K562 (cell line): ENCODE measurements around the gene RAB43. TPM values are rescaled to one million over a fixed set of nuclear protein-coding genes. Genes with fewer than 3 reads are reported as not detected.

Experiments
- E2F5 ChIP-seq: sonication (generic); formaldehyde crosslinking; IDR thresholded peaks from 2 replicates; pipeline ENCODE4 v1.8.0; 2022; ENCODE audit warnings: mild to moderate bottlenecking, missing genetic modification reagents
- MGA ChIP-seq: fragments of 450-650 bp; IDR thresholded peaks from 2 replicates; pipeline ENCODE4 v1.6.1; 2016; ENCODE audit warnings: mild to moderate bottlenecking, moderate library complexity
- PHF21A ChIP-seq: fragments of 450-650 bp; IDR thresholded peaks from 2 replicates; pipeline ENCODE4 v1.6.1; 2017; ENCODE audit warnings: low read depth, borderline replicate concordance
- PHF8 ChIP-seq: fragments of 200-600 bp; sonication (generic); IDR thresholded peaks from 2 replicates; pipeline ENCODE4 v1.6.1; 2012; ENCODE audit warnings: mixed run types, mild to moderate bottlenecking, inconsistent platforms, low read length, moderate library complexity, borderline replicate concordance
- RREB1 ChIP-seq: fragments of 250-450 bp; sonication (Bioruptor Pico); IDR thresholded peaks from 2 replicates; pipeline ENCODE4 v1.4.0; 2020
- ZNF280B ChIP-seq: fragments of 250-450 bp; sonication (Bioruptor Pico); IDR thresholded peaks from 2 replicates; pipeline ENCODE4 v1.5.1; 2021; ENCODE audit warnings: mild to moderate bottlenecking
- ZNF41 ChIP-seq: fragments of 250-450 bp; sonication (Bioruptor Pico); conservative IDR thresholded peaks from 2 replicates; pipeline ENCODE4 v1.4.0; 2020; ENCODE audit warnings: mild to moderate bottlenecking
- polyA plus RNA-seq, 8 experiments: library from polyadenylated mRNA; depleted of rRNA in 4 of 8; stranded (reverse) in 5 of 8; unstranded in 3 of 8; fragments of >200 nt; fragmentation: Nextera tagmentation in 2 of 8; fragmentation: Illumina TruSeq in 1 of 8; extraction: Ambion mirVana in 2 of 8; extraction: Trizol in 1 of 8; gene quantifications; 2 replicates each; pipeline versions ENCODE4 v1.2.1 to v1.2.3, GENCODE V29; 2011 to 2014; ENCODE audit warnings: inconsistent platforms in 1 of 8, missing spikeins in 1 of 8
- total RNA-seq, 7 experiments: library from RNA; depleted of rRNA in 6 of 7; stranded (reverse); fragments of >200 nt in 6 of 7; fragmentation: Illumina TruSeq in 2 of 7; extraction: Trizol in 2 of 7; gene quantifications; 2 replicates each; pipeline versions ENCODE4 v1.2.1 to v1.2.3, GENCODE V29; 2011 to 2021; ENCODE audit warnings: low replicate concordance in 1 of 7

RAB43 gene
- total and polyA plus RNA-seq, 9 of the 15 experiments (the other 6 are each of a cell fraction or from before 2014, with no cell fraction given): 0.04 to 6.8 (median 1.7) TPM; not detected in 2

- no peak for TF ChIP-seq PHF8
- no peak for TF ChIP-seq RREB1
- no peak for TF ChIP-seq PHF21A
- TF ChIP-seq ZNF41: no peak
- no peak for TF ChIP-seq MGA
- TF ChIP-seq ZNF280B (CRISPR knock-in tag): no peak
- no peak for TF ChIP-seq E2F5
Measured at GRCh38 chr3:129054605-129055104, 66.9 kb downstream of the RAB43 start (continued).
